ENCODE measurements around the gene URI1. TPM values are rescaled to one million over a fixed set of nuclear protein-coding genes. Genes with fewer than 3 reads are reported as not detected.

The URI1 gene
- polyA plus RNA-seq, 1 of the 3 experiments (the other 2 are of a cell fraction), result 32.4 TPM

- Histone ChIP-seq H3K4me1 (ENCODE audit: control insufficient read depth in 1 of 2, insufficient read depth in 2 of 2, low read depth in 1 of 2, low read length in 1 of 2) (peaks cover 11 to 47% of the 10 kb centered on the region in 2 experiments; a peak in 3 of 4 replicates), H3K4me3 (ENCODE audit: low read depth in 2 of 2, low read length in 1 of 2) (no peak overlapping the region), H2AFZ (ENCODE audit: low read depth) (no peak overlapping the region), H3F3A (replicated peaks; ENCODE audit: insufficient read depth) (peaks cover 16% of the 10 kb centered on the region), H3K9me2 (no peaks in the 10 kb centered on the region), H3K9ac (no peak overlapping the region), H3K27me3 (ENCODE audit: insufficient read depth) (no peaks in the 10 kb centered on the region), H3K36me3 (replicated peaks in 1 of 2; ENCODE audit: control insufficient read depth in 1 of 2, insufficient read depth in 2 of 2, low read length in 1 of 2) (no peaks in the 10 kb centered on the region), H3K9me3 (peaks cover 9% of the 10 kb centered on the region; the same call in 1 of the 2 replicates), H3K4me2 (no peak overlapping the region), H3K79me2 (ENCODE audit: insufficient read depth) (peaks cover 100% of the 10 kb centered on the region), H3K27ac (ENCODE audit: low read depth in 2 of 2, low read length in 1 of 2) (no peak overlapping the region), H4K20me1 (ENCODE audit: insufficient read depth) (peaks cover 65% of the 10 kb centered on the region)
- TF ChIP-seq POLR2AphosphoS5 (IDR thresholded peaks at IDR 0.05; ENCODE audit: low read depth, low read length), result no peak
- TF ChIP-seq ELF1 (IDR thresholded peaks at IDR 0.05), result no peak
- no peak for TF ChIP-seq FOXJ3 (CRISPR knock-in tag; IDR thresholded peaks at IDR 0.05)
- no peak for TF ChIP-seq YY1 (IDR thresholded peaks at IDR 0.05; ENCODE audit: low read depth)
- no peak for TF ChIP-seq TAF1 (IDR thresholded peaks at IDR 0.05; ENCODE audit: borderline replicate concordance, low read depth, low read length)
- no peak for TF ChIP-seq CTCF (IDR thresholded peaks at IDR 0.05)
- no peak for TF ChIP-seq EP300 (IDR thresholded peaks at IDR 0.05; ENCODE audit: borderline replicate concordance in 1 of 2, low read depth in 1 of 2, low read length in 1 of 2)
- no peak for TF ChIP-seq RAD21 (IDR thresholded peaks at IDR 0.05; ENCODE audit: low read length)
- TF ChIP-seq GABPA (IDR thresholded peaks at IDR 0.05; ENCODE audit: low read depth), result no peak
- no peak for TF ChIP-seq PBX3 (IDR thresholded peaks at IDR 0.05)
- no peak for TF ChIP-seq ZBTB33 (IDR thresholded peaks at IDR 0.05; ENCODE audit: borderline replicate concordance, low read depth)
- ChIA-PET CTCF (interaction anchor here (0.8 to 1.1 kb wide), 2 partner anchors 23 to 106 kb away, joined by 3 to 5 read pairs; partner anchors contain the start of gene URI1), POLR2A (interaction anchor here (1.4 kb wide), 1 partner anchor 18 kb away, joined by 5 read pairs; no protein-coding TSS in a partner anchor)
- WGBS (ENCODE audit: low lambda C conversion rate), result 96% methylated on average over 5 of the region's 5 CpGs
- DNase-seq, result no peak
Observed at GRCh38 chr19:29964171-29964570, 22.1 kb downstream of the URI1 start.

GRCh38 chr19:29965492-29965891 lies 23.5 kb downstream of the URI1 start:
- Histone ChIP-seq H3K4me3 (ENCODE audit: low read depth in 2 of 2, low read length in 1 of 2) (no peak overlapping the region), H3K27ac (ENCODE audit: low read depth in 2 of 2, low read length in 1 of 2) (peak overlapping the region in 1 of 2 experiments; percentile 30; a peak in 2 of 4 replicates)
- TF ChIP-seq EZH2phosphoT487 (IDR thresholded peaks at IDR 0.05; ENCODE audit: borderline replicate concordance, low read depth), result no peak
- no peak for TF ChIP-seq RFX5 (IDR thresholded peaks at IDR 0.05; ENCODE audit: low read length)
- no peak for TF ChIP-seq USF1 (IDR thresholded peaks at IDR 0.05; ENCODE audit: borderline replicate concordance, low read depth)
- no peak for TF ChIP-seq ELF1 (IDR thresholded peaks at IDR 0.05)
- no peak for TF ChIP-seq IRF3 (IDR thresholded peaks at IDR 0.05; ENCODE audit: low read depth, low read length)
- TF ChIP-seq RAD21 (IDR thresholded peaks at IDR 0.05; ENCODE audit: low read length), result no peak
- no peak for TF ChIP-seq RCOR1 (IDR thresholded peaks at IDR 0.05; ENCODE audit: low read length)
- TF ChIP-seq GABPA (IDR thresholded peaks at IDR 0.05; ENCODE audit: low read depth), result no peak
- TF ChIP-seq CHD2 (IDR thresholded peaks at IDR 0.05; ENCODE audit: low read length, partially characterized antibody), result no peak
- TF ChIP-seq NRF1 (IDR thresholded peaks at IDR 0.05; ENCODE audit: low read depth, low read length), result no peak
- TF ChIP-seq CTCF (IDR thresholded peaks at IDR 0.05), result no peak

More at GRCh38 chr19:29965492-29965891, 23.5 kb downstream of the URI1 start:
- no peaks in the 10 kb centered on the region for H3K27me3 ChIP-seq (ENCODE audit: insufficient read depth)
- no peak overlapping the region for H3K9ac ChIP-seq
- no peaks in the 10 kb centered on the region for H3K9me2 ChIP-seq
- peaks cover 77% of the 10 kb centered on the region for H4K20me1 ChIP-seq (ENCODE audit: insufficient read depth)
- no peak for DNase-seq
- H3F3A ChIP-seq (replicated peaks; ENCODE audit: insufficient read depth), result peaks cover 16% of the 10 kb centered on the region
- peaks cover 1% of the 10 kb centered on the region; the same call in 1 of the 2 replicates for H3K9me3 ChIP-seq
- H3K4me1 ChIP-seq (ENCODE audit: control insufficient read depth in 1 of 2, insufficient read depth in 2 of 2, low read depth in 1 of 2, low read length in 1 of 2), result peaks cover 11 to 51% of the 10 kb centered on the region in 2 experiments; a peak in 3 of 4 replicates
- H2AFZ ChIP-seq (ENCODE audit: low read depth), result no peak overlapping the region
- peaks cover 100% of the 10 kb centered on the region for H3K79me2 ChIP-seq (ENCODE audit: insufficient read depth)
- no peaks in the 10 kb centered on the region for H3K36me3 ChIP-seq (replicated peaks in 1 of 2; ENCODE audit: control insufficient read depth in 1 of 2, insufficient read depth in 2 of 2, low read length in 1 of 2)
- CTCF ChIA-PET, result interaction anchor here (1.3 to 3.1 kb wide), 5 partner anchors 16 to 97 kb away, joined by 3 to 14 read pairs (median 5); partner anchors contain the start of gene URI1
- peak overlapping the region; percentile 42 for H3K4me2 ChIP-seq
- 34% methylated on average over 4 of the region's 4 CpGs for WGBS (ENCODE audit: low lambda C conversion rate)
- POLR2A ChIA-PET, result no interaction called here

Measured in SK-N-SH (cell line).